NB4 (cell line): Measurements from ENCODE around the gene CSF1.
"Not testable (repeated sequence)": the region's sequence is repeated elsewhere in the genome, so short reads cannot be mapped to it uniquely, and the experiment has no call there.

Source experiments
- POLR2A ChIP-seq: IDR thresholded peaks from 2 replicates; pipeline ENCODE4 v1.6.1; 2011; ENCODE audit warnings: mild to moderate bottlenecking; ENCODE audit not compliant: insufficient read length; ENCODE audit errors: extremely low read depth
- TF ChIP-seq, protein P1 (sequence below): IDR thresholded peaks from one replicate; pipeline ENCODE4 v1.5.1; 2012; ENCODE audit warnings: low read depth, low read length
- TF ChIP-seq, protein P2 (sequence below): IDR thresholded peaks from 2 replicates; pipeline ENCODE4 v1.6.1; 2011; ENCODE audit warnings: low read depth, low read length

DNA sequence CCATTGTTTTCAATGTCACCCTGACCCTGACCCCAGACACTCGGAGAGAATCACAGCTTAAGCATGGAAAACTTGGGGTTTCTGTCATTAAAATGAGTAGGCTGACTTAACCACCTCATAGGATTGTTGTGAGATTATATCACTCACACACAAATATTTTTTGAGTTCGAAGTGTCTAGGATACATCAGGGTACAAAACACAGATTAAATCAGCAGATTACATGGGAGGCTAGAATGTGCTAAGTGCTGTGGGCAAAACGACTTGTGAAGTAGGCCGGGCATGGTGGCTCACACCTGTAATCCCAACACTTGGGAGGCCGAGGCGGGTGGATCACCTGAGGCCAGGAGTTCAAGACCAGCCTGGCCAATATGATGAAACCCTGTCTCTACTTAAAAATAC lies 31.3 kb upstream of the CSF1 start:
- TF ChIP-seq, protein P1, sequence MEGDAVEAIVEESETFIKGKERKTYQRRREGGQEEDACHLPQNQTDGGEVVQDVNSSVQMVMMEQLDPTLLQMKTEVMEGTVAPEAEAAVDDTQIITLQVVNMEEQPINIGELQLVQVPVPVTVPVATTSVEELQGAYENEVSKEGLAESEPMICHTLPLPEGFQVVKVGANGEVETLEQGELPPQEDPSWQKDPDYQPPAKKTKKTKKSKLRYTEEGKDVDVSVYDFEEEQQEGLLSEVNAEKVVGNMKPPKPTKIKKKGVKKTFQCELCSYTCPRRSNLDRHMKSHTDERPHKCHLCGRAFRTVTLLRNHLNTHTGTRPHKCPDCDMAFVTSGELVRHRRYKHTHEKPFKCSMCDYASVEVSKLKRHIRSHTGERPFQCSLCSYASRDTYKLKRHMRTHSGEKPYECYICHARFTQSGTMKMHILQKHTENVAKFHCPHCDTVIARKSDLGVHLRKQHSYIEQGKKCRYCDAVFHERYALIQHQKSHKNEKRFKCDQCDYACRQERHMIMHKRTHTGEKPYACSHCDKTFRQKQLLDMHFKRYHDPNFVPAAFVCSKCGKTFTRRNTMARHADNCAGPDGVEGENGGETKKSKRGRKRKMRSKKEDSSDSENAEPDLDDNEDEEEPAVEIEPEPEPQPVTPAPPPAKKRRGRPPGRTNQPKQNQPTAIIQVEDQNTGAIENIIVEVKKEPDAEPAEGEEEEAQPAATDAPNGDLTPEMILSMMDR, result not testable (repeated sequence)
- TF ChIP-seq, protein P2, sequence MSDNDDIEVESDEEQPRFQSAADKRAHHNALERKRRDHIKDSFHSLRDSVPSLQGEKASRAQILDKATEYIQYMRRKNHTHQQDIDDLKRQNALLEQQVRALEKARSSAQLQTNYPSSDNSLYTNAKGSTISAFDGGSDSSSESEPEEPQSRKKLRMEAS, result not testable (repeated sequence)
- TF ChIP-seq POLR2A, result not testable (repeated sequence)
